Measurements from ENCODE around the gene GMDS. TPM values are rescaled to one million over a fixed set of nuclear protein-coding genes. Genes with fewer than 3 reads are reported as not detected.
A peak's percentile ranks its signal among the peaks of the same experiment; 100 is the strongest.

Gene GMDS
- total RNA-seq, 1 donor from 2014 or later: 19.9 TPM

DNA sequence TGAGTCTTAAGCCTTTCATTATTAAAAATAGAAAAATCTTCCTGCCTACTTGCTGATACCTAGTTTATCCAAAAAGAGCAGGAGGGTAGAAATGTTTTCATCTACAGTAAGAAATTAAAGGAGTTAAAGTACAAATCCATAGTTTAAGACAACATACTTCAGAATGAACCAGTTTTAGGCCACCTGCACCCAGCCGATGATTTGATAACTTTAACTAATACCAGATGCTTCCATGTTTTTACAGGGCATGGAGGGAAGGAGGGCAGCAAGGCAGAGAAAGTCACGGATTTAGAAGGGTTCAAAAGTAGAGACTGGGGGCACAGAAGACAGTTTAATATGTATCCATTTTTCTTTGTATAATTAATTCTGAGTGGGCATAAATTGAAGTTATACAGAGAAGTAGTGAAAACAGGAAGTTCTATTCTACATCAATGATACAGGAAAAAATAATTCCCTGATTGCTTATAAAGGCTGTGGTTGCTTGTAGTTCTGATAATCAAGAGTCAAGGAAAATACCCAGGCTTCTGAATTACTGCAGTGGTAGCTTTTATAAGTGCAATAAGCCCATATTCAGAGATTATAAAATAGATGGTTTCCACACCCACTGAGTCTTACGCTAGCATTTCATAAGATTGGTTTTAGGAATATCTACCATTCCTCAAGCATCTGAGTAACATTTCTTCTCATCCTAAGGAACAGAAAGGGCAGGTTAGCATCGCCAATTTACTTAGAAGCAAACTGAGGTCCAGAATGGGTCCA, 72.0 kb downstream of the GMDS start:
- DNase-seq (ENCODE audit: low spot score in 2 of 2): no peak
- H3K27me3 ChIP-seq: no peaks in the 10 kb centered on the region
- H3K36me3 ChIP-seq: no peaks in the 10 kb centered on the region
- no peak overlapping the region for H3K27ac ChIP-seq
- intact Hi-C loops (cut with DNase I): no loop called here
- no peak for TF ChIP-seq CTCF (IDR thresholded peaks at IDR 0.05)
- no peak overlapping the region for H3K4me3 ChIP-seq
- H3K9me3 ChIP-seq: no peaks in the 10 kb centered on the region
- H3K4me1 ChIP-seq: peaks cover 0 to 18% of the 10 kb centered on the region in 2 donors

- H3K36me3 ChIP-seq: no peaks in the 10 kb centered on the region
- no peaks in the 10 kb centered on the region for H3K27me3 ChIP-seq
- H3K9me3 ChIP-seq: peaks cover 0 to 10% of the 10 kb centered on the region in 2 donors
- no peak overlapping the region for H3K27ac ChIP-seq
- no peak overlapping the region for H3K4me3 ChIP-seq
- peaks cover 0 to 26% of the 10 kb centered on the region in 2 donors for H3K4me1 ChIP-seq
- intact Hi-C loops (cut with DNase I): no loop called here
- no peak for DNase-seq (ENCODE audit: low spot score in 2 of 2)
- TF ChIP-seq CTCF (IDR thresholded peaks at IDR 0.05): no peak
Measured at GRCh38 chr6:2171728-2172127, 73.7 kb downstream of the GMDS start.

DNA sequence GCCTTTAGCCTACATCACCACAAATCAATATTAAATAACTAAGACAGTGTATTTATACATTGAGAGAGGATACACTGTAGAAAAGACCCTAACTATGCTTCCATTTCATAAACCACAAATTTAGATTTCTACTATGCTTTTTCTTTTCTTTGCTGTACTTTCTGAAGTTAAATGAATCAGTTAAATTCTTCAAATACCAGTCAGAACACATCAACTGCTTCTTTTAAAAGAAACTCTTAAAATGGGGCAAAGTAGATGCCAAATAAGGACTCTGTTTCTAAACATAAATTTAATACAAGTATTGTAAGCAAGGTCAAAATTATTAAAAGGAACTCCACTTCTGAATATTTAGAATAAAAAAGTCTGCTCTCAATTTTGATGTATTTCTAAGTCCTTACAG, 76.9 kb downstream of the GMDS start:
- TF ChIP-seq CTCF (IDR thresholded peaks at IDR 0.05): no peak
- H3K9me3 ChIP-seq: peaks cover 0 to 10% of the 10 kb centered on the region in 2 donors
- no peak for DNase-seq (ENCODE audit: low spot score in 2 of 2)
- intact Hi-C loops (cut with DNase I): no loop called here
- no peaks in the 10 kb centered on the region for H3K27me3 ChIP-seq
- H3K4me3 ChIP-seq: no peak overlapping the region
- no peaks in the 10 kb centered on the region for H3K36me3 ChIP-seq
- H3K4me1 ChIP-seq: peaks cover 0 to 26% of the 10 kb centered on the region in 2 donors
- peak overlapping the region; percentile 57 to 73 for H3K27ac ChIP-seq

DNA sequence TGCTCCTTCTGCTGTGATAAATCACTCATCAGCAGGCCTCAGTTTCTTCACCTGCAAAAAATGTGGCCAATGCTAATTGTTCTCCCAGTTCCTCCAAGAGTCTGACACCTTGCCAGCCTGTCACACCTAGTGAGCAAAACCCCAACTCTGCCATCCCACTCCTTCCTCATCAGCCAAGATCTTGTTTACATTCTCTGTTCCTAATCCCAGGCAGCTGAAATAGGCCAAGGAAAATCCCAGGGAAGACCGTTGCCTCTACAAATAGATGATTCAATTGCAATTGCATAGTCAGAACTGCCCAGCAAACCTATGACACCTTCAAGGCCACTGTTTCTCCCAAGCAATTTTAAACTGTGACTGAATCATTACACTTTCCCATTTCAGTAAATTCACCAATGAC, 78.7 kb downstream of the GMDS start:
- H3K27ac ChIP-seq: peak overlapping the region; percentile 57 to 73
- peaks cover 0 to 10% of the 10 kb centered on the region in 2 donors for H3K9me3 ChIP-seq
- H3K4me3 ChIP-seq: no peak overlapping the region
- TF ChIP-seq CTCF (IDR thresholded peaks at IDR 0.05): no peak
- H3K36me3 ChIP-seq: no peaks in the 10 kb centered on the region
- H3K27me3 ChIP-seq: no peaks in the 10 kb centered on the region
- intact Hi-C loops (cut with DNase I): no loop called here
- H3K4me1 ChIP-seq: peaks cover 0 to 37% of the 10 kb centered on the region in 2 donors
- peak in 1 of 2 donors; percentile 65 for DNase-seq (ENCODE audit: low spot score in 2 of 2)

GRCh38 chr6:2165286-2165685, 80.1 kb downstream of the GMDS start:
- no peak for DNase-seq (ENCODE audit: low spot score in 2 of 2)
- Histone ChIP-seq H3K4me1 (peaks cover 0 to 36% of the 10 kb centered on the region in 2 donors), H3K27me3 (no peaks in the 10 kb centered on the region), H3K9me3 (peaks cover 0 to 10% of the 10 kb centered on the region in 2 donors), H3K4me3 (no peak overlapping the region), H3K36me3 (no peaks in the 10 kb centered on the region), H3K27ac (peak overlapping the region in 1 of 2 donors; percentile 6)
- intact Hi-C loops (cut with DNase I): no loop called here
- no peak for TF ChIP-seq CTCF (IDR thresholded peaks at IDR 0.05)
